Measurements from ENCODE around the gene HORMAD2. TPM values are rescaled to one million over a fixed set of nuclear protein-coding genes. Genes with fewer than 3 reads are reported as not detected.
"Not testable (repeated sequence)": the region's sequence is repeated elsewhere in the genome, so short reads cannot be mapped to it uniquely, and the experiment has no call there.

The HORMAD2 gene
- total RNA-seq, 1 donor from 2014 or later = not detected

- H3K4me1 ChIP-seq = peaks cover 25% of the 10 kb centered on the region
- peaks cover 85% of the 10 kb centered on the region for H3K27me3 ChIP-seq (ENCODE audit: low read depth)
- H3K27ac ChIP-seq (replicated peaks) = no peak overlapping the region
- H3K36me3 ChIP-seq = no peaks in the 10 kb centered on the region
- no peaks in the 10 kb centered on the region for H3K9me3 ChIP-seq (replicated peaks)
- no peak overlapping the region for H3K4me3 ChIP-seq
- no peak for DNase-seq
- intact Hi-C loops (cut with micrococcal nuclease) = no loop called here
- TF ChIP-seq, protein P1, sequence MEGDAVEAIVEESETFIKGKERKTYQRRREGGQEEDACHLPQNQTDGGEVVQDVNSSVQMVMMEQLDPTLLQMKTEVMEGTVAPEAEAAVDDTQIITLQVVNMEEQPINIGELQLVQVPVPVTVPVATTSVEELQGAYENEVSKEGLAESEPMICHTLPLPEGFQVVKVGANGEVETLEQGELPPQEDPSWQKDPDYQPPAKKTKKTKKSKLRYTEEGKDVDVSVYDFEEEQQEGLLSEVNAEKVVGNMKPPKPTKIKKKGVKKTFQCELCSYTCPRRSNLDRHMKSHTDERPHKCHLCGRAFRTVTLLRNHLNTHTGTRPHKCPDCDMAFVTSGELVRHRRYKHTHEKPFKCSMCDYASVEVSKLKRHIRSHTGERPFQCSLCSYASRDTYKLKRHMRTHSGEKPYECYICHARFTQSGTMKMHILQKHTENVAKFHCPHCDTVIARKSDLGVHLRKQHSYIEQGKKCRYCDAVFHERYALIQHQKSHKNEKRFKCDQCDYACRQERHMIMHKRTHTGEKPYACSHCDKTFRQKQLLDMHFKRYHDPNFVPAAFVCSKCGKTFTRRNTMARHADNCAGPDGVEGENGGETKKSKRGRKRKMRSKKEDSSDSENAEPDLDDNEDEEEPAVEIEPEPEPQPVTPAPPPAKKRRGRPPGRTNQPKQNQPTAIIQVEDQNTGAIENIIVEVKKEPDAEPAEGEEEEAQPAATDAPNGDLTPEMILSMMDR (IDR thresholded peaks at IDR 0.05; ENCODE audit: borderline replicate concordance) = no peak
Measured at GRCh38 chr22:30211124-30211820, 131.0 kb downstream of the HORMAD2 start.

- no peaks in the 10 kb centered on the region for H3K36me3 ChIP-seq
- TF ChIP-seq, protein P1 (IDR thresholded peaks at IDR 0.05; ENCODE audit: borderline replicate concordance) = no peak
- intact Hi-C loops (cut with micrococcal nuclease) = no loop called here
- no peak overlapping the region for H3K4me3 ChIP-seq
- no peaks in the 10 kb centered on the region for H3K9me3 ChIP-seq (replicated peaks)
- no peak for DNase-seq
- peaks cover 85% of the 10 kb centered on the region for H3K27me3 ChIP-seq (ENCODE audit: low read depth)
- H3K27ac ChIP-seq (replicated peaks) = no peak overlapping the region
- peaks cover 22% of the 10 kb centered on the region for H3K4me1 ChIP-seq
Measured at GRCh38 chr22:30212363-30212995, 132.2 kb downstream of the HORMAD2 start.

DNA sequence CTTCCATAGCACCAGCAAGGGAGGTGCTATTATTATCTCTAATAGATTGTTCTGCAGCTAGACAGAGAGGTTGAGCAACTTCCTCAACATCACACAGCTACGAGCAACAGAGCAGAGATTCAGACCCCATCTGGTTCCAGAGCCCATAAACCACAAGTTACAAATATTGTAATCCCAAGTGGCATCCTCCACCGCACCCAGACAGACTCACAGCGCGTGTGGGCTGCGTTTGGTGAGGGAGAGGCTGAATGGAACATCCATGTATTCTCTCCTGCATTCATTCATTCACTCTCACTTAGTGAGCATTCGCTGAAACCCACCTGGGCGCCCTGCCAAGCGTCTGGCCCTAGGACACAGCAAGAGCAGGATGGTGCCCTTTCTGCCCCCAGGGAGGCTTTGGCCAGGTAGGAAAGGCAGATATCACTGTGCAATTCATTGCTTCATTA lies 132.8 kb downstream of the HORMAD2 start:
- no peaks in the 10 kb centered on the region for H3K9me3 ChIP-seq (replicated peaks)
- TF ChIP-seq, protein P1 (IDR thresholded peaks at IDR 0.05; ENCODE audit: borderline replicate concordance) = no peak
- intact Hi-C loops (cut with micrococcal nuclease) = no loop called here
- H3K36me3 ChIP-seq = no peaks in the 10 kb centered on the region
- no peak overlapping the region for H3K27ac ChIP-seq (replicated peaks)
- H3K27me3 ChIP-seq (ENCODE audit: low read depth) = peaks cover 85% of the 10 kb centered on the region
- H3K4me1 ChIP-seq = peaks cover 21% of the 10 kb centered on the region
- no peak overlapping the region for H3K4me3 ChIP-seq
- DNase-seq = no peak

- no peak overlapping the region for H3K4me3 ChIP-seq
- H3K9me3 ChIP-seq (replicated peaks) = no peaks in the 10 kb centered on the region
- intact Hi-C loops (cut with micrococcal nuclease) = no loop called here
- H3K27ac ChIP-seq (replicated peaks) = no peak overlapping the region
- TF ChIP-seq, protein P1 (IDR thresholded peaks at IDR 0.05; ENCODE audit: borderline replicate concordance) = no peak
- peaks cover 91% of the 10 kb centered on the region for H3K27me3 ChIP-seq (ENCODE audit: low read depth)
- H3K4me1 ChIP-seq = peaks cover 12% of the 10 kb centered on the region
- no peaks in the 10 kb centered on the region for H3K36me3 ChIP-seq
- DNase-seq = no peak
Measured at GRCh38 chr22:30214703-30215407, 134.6 kb downstream of the HORMAD2 start.

DNA sequence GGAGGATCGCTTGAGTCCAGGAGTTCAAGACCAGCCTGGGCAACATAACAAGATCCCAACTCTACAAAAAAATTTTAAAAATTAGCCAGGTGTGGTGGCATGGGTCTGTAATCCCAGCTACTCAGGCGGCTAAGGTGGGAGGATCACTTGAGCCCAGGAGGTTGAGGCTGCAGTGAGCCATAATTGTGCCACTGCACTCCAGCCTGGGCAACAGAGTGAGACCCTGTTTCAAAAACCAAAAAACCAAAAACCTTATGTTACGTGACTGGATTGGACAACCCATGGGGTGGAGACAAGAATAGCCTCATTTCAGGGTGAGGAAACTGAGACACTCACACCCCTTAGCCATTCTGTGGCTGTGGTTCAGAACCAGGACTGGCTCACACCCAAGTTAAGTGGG lies 136.0 kb downstream of the HORMAD2 start:
- H3K9me3 ChIP-seq (replicated peaks); H3K27ac ChIP-seq (replicated peaks); DNase-seq; H3K4me3 ChIP-seq; H3K36me3 ChIP-seq; intact Hi-C loops (cut with micrococcal nuclease): not testable (repeated sequence)
- Histone ChIP-seq H3K27me3 (ENCODE audit: low read depth) (peaks cover 92% of the 10 kb centered on the region), H3K4me1 (peaks cover 12% of the 10 kb centered on the region)

All from left ventricle myocardium inferior (tissue), 1 donor.